ENCODE data around the gene MEF2D.

MEF2D gene

GRCh38 chr1:156496211-156496761, 4.3 kb downstream of the MEF2D start:
- TF ChIP-seq CTCF (IDR thresholded peaks at IDR 0.05; ENCODE audit: low read depth, low read length, missing control alignments): no peak
- peak overlapping the region; percentile 9 for H3K4me3 ChIP-seq (ENCODE audit: low read depth, low read length)
- no peaks in the 10 kb centered on the region for H3K27me3 ChIP-seq (replicated peaks)
- peaks cover 5% of the 10 kb centered on the region for H3K36me3 ChIP-seq (replicated peaks)
- no peak overlapping the region for H3K27ac ChIP-seq
- in situ Hi-C loops (cut with HindIII; ENCODE audit: low pct_ligation_motif_present, low sequenced_read_pairs): no loop called here
- no peak for DNase-seq

GRCh38 chr1:156495401-156496140, 5.0 kb downstream of the MEF2D start:
- no peak for TF ChIP-seq CTCF (IDR thresholded peaks at IDR 0.05; ENCODE audit: low read depth, low read length, missing control alignments)
- H3K36me3 ChIP-seq (replicated peaks): peaks cover 5% of the 10 kb centered on the region
- H3K4me3 ChIP-seq (ENCODE audit: low read depth, low read length): no peak overlapping the region
- H3K27me3 ChIP-seq (replicated peaks): no peaks in the 10 kb centered on the region
- DNase-seq: no peak
- H3K27ac ChIP-seq: no peak overlapping the region
- in situ Hi-C loops (cut with HindIII; ENCODE audit: low pct_ligation_motif_present, low sequenced_read_pairs): no loop called here

- Histone ChIP-seq H3K4me3 (ENCODE audit: low read depth, low read length) (no peak overlapping the region), H3K27me3 (replicated peaks) (no peaks in the 10 kb centered on the region), H3K27ac (no peak overlapping the region), H3K36me3 (replicated peaks) (peaks cover 5% of the 10 kb centered on the region)
- DNase-seq: no peak
- in situ Hi-C loops (cut with HindIII; ENCODE audit: low pct_ligation_motif_present, low sequenced_read_pairs): no loop called here
- TF ChIP-seq CTCF (IDR thresholded peaks at IDR 0.05; ENCODE audit: low read depth, low read length, missing control alignments): no peak
These were observed 6.2 kb downstream of the MEF2D start for GRCh38 chr1:156494309-156494895.

GRCh38 chr1:156493742-156494141, 6.8 kb downstream of the MEF2D start:
- no peak for DNase-seq
- Histone ChIP-seq H3K27me3 (replicated peaks) (no peaks in the 10 kb centered on the region), H3K36me3 (replicated peaks) (peaks cover 5% of the 10 kb centered on the region), H3K27ac (no peak overlapping the region), H3K4me3 (ENCODE audit: low read depth, low read length) (no peak overlapping the region)
- in situ Hi-C loops (cut with HindIII; ENCODE audit: low pct_ligation_motif_present, low sequenced_read_pairs): no loop called here
- TF ChIP-seq CTCF (IDR thresholded peaks at IDR 0.05; ENCODE audit: low read depth, low read length, missing control alignments): no peak

GRCh38 chr1:156493154-156493631, 7.4 kb downstream of the MEF2D start:
- Histone ChIP-seq H3K27ac (no peak overlapping the region), H3K27me3 (replicated peaks) (no peaks in the 10 kb centered on the region), H3K4me3 (ENCODE audit: low read depth, low read length) (no peak overlapping the region), H3K36me3 (replicated peaks) (peaks cover 5% of the 10 kb centered on the region)
- no peak for DNase-seq
- no peak for TF ChIP-seq CTCF (IDR thresholded peaks at IDR 0.05; ENCODE audit: low read depth, low read length, missing control alignments)
- in situ Hi-C loops (cut with HindIII; ENCODE audit: low pct_ligation_motif_present, low sequenced_read_pairs): no loop called here
